Uterus (tissue), 4 donors: Measurements from ENCODE around the gene RAPGEF5. TPM values are rescaled to one million over a fixed set of nuclear protein-coding genes. Genes with fewer than 3 reads are reported as not detected.

ENCODE experiments used
- DNase-seq, 2 donors: peaks; one replicate each; pipeline ENCODE4 v3.0.0-alpha.2; 2019 to 2020
- H3K27ac ChIP-seq, 2 donors: fragments of 200-600 bp; sonication (generic); 1 replicate in 1 of 2; 2 replicates in 1 of 2; pipeline ENCODE4 v1.5.1; 2016 to 2018
- H3K27me3 ChIP-seq, 2 donors: fragments of 200-600 bp; sonication (generic); one replicate each; pipeline ENCODE4 v1.5.1; 2018 to 2019; ENCODE audit warnings: control low read depth in 1 of 2
- H3K36me3 ChIP-seq, 2 donors: fragments of 200-600 bp; sonication (generic); one replicate each; pipeline ENCODE4 v1.5.1; 2019; ENCODE audit warnings: control low read depth in 1 of 2
- H3K4me1 ChIP-seq, 2 donors: fragments of 200-600 bp; sonication (generic); one replicate each; pipeline ENCODE4 v1.5.1; 2018 to 2019; ENCODE audit warnings: control low read depth in 1 of 2
- H3K4me3 ChIP-seq, 2 donors: fragments of 200-600 bp; sonication (generic); 1 replicate in 1 of 2; 2 replicates in 1 of 2; pipeline ENCODE4 v1.5.1; 2018 to 2019; ENCODE audit warnings: mild to moderate bottlenecking in 1 of 2
- H3K9me3 ChIP-seq, 2 donors: fragments of 200-600 bp; sonication (generic); one replicate each; pipeline ENCODE4 v1.5.1; 2019; ENCODE audit warnings: control low read depth in 1 of 2
- POLR2A ChIP-seq, 2 donors: fragments of 450-650 bp; IDR thresholded peaks; one replicate each; pipeline ENCODE4 v1.6.1; 2016; ENCODE audit warnings: antibody characterized with exemption in 2 of 2, mild to moderate bottlenecking in 1 of 2, moderate library complexity in 1 of 2
- intact Hi-C: fragments of 100-400 bp; cut with DNase I; formaldehyde crosslinking; loops from one replicate; pipeline ENCODE4 v1.15.1; 2023; ENCODE audit warnings: low total_unique reads
- total RNA-seq, 4 donors: library from RNA; depleted of rRNA in 3 of 4; stranded (reverse); fragments of >200 nt in 3 of 4; gene quantifications; one replicate each; pipeline versions ENCODE4 v1.1.0 to v1.2.4, GENCODE V29; 2014 to 2023
- TF ChIP-seq, protein P1 (sequence below), 4 experiments: fragments of 200-600 bp in 2 of 4; fragments of 450-650 bp in 2 of 4; sonication (generic) in 2 of 4; IDR thresholded peaks; one replicate each; pipeline ENCODE4 v1.5.1; 2016 to 2019; ENCODE audit warnings: antibody characterized with exemption in 4 of 4, mild to moderate bottlenecking in 2 of 4, moderate library complexity in 1 of 4
- donor health status: DM: yes; HTN: yes; CAD: no.

Gene RAPGEF5
- total RNA-seq, 4 donors from 2014 or later, result 44.7 to 124 (median 55.1) TPM

DNA sequence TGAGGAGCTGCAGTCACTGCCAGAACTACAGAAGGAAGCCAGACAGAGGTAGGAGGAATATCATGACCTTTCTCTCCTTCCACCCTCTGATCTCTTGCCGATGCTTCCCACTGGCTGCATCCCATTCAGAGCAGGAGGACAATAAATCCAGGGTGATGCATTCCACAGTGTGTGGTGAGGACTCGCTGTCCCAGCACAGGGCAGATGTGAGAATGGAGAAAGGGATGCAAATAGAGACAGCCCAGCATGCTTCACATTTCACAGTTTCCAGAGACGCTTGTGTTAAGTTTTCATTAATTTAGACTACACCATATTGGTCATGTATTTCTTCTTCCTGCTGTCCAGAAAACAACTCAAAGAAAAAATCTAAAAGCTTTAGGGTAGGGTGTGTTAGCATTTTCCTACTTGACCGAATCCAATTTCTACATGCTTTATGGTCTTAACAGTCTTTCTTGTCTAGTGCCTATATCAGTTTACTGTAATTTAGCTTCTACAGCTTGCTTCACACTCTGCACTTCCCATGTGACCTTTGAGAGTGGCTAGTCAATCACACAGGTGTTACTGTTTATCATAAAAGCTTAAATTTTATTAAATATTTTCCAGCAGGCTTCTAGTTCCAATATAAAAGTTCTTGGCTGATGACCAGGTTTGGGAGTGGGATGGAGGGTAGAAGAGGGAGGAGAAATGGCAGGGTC lies 155.6 kb downstream of the RAPGEF5 start:
- no peak overlapping the region for H3K27ac ChIP-seq
- TF ChIP-seq, protein P1, sequence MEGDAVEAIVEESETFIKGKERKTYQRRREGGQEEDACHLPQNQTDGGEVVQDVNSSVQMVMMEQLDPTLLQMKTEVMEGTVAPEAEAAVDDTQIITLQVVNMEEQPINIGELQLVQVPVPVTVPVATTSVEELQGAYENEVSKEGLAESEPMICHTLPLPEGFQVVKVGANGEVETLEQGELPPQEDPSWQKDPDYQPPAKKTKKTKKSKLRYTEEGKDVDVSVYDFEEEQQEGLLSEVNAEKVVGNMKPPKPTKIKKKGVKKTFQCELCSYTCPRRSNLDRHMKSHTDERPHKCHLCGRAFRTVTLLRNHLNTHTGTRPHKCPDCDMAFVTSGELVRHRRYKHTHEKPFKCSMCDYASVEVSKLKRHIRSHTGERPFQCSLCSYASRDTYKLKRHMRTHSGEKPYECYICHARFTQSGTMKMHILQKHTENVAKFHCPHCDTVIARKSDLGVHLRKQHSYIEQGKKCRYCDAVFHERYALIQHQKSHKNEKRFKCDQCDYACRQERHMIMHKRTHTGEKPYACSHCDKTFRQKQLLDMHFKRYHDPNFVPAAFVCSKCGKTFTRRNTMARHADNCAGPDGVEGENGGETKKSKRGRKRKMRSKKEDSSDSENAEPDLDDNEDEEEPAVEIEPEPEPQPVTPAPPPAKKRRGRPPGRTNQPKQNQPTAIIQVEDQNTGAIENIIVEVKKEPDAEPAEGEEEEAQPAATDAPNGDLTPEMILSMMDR (IDR thresholded peaks at IDR 0.05), result no peak
- TF ChIP-seq POLR2A (IDR thresholded peaks at IDR 0.05), result no peak
- H3K4me3 ChIP-seq, result no peak overlapping the region
- H3K4me1 ChIP-seq, result peaks cover 0 to 10% of the 10 kb centered on the region in 2 donors
- H3K36me3 ChIP-seq, result no peaks in the 10 kb centered on the region
- intact Hi-C loops, result no loop called here
- no peak for DNase-seq
- no peaks in the 10 kb centered on the region for H3K9me3 ChIP-seq
- H3K27me3 ChIP-seq, result no peaks in the 10 kb centered on the region

DNA sequence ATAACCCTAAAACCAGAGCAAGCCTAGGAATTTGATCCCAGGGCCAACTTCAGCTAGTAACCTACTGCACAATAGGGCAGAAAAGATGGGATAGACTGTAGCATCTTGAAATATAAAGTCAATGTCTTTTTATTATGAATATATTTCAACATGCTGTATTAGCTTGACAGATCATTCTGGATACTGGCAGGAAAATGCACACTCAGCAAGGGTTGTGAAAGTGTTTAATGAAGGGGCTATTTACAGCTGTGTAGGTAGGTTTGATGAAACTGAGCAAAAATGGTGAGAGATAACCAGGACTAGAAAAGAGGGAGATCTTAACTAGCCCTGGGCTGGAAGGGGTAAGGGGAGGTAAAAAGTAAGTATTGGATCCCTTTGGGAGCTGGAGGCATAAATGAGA lies 156.2 kb downstream of the RAPGEF5 start:
- Histone ChIP-seq H3K27me3 (no peaks in the 10 kb centered on the region), H3K27ac (no peak overlapping the region), H3K36me3 (no peaks in the 10 kb centered on the region), H3K9me3 (no peaks in the 10 kb centered on the region), H3K4me1 (peaks cover 0 to 10% of the 10 kb centered on the region in 2 donors), H3K4me3 (no peak overlapping the region)
- DNase-seq, result no peak
- intact Hi-C loops, result no loop called here
- TF ChIP-seq, protein P1 (IDR thresholded peaks at IDR 0.05), result no peak
- TF ChIP-seq POLR2A (IDR thresholded peaks at IDR 0.05), result no peak

DNA sequence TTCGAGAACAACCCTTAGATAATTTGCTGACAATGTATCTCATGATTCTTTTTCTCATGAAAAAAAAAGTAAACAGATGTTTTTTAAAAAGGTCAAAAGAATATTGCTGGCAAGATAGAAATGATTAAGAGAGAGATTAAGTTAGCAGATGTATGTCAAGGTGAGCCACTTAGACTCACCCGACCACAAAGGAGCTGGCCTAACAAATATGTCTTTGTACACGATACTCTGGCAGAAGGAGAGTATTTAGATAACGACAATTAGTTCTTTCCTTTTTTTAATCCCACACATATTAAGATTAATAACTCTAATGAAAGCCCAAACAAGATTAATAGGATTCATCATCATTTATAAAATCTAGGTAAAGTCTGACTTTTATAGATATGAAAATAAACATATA lies 156.7 kb downstream of the RAPGEF5 start:
- H3K9me3 ChIP-seq, result no peaks in the 10 kb centered on the region
- no peaks in the 10 kb centered on the region for H3K27me3 ChIP-seq
- no peak for TF ChIP-seq POLR2A (IDR thresholded peaks at IDR 0.05)
- TF ChIP-seq, protein P1 (IDR thresholded peaks at IDR 0.05), result no peak
- intact Hi-C loops, result no loop called here
- H3K4me3 ChIP-seq, result no peak overlapping the region
- no peak overlapping the region for H3K27ac ChIP-seq
- H3K4me1 ChIP-seq, result peaks cover 0 to 10% of the 10 kb centered on the region in 2 donors
- H3K36me3 ChIP-seq, result no peaks in the 10 kb centered on the region
- no peak for DNase-seq

DNA sequence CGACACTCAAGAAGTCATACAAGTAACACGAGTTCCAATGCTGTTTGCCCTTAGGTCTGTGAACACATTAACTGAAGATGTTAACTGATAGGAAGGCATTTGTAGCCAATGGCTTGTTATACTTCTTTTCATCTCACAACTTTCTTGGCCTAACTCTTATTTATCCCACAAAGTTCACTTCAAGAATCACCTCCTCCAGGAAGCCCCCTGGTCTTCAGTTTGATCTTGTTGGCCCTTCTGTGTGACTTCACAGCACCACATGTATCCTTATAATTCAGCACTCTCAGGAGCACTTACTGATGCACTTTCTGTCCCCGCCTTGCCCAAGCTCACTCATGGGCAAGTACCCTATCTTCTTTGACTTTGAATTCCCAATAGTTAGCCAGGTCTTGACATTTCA lies 159.6 kb downstream of the RAPGEF5 start:
- no peak for DNase-seq
- H3K4me1 ChIP-seq, result no peaks in the 10 kb centered on the region
- intact Hi-C loops, result no loop called here
- H3K4me3 ChIP-seq, result no peak overlapping the region
- TF ChIP-seq POLR2A (IDR thresholded peaks at IDR 0.05), result no peak
- TF ChIP-seq, protein P1 (IDR thresholded peaks at IDR 0.05), result no peak
- H3K27ac ChIP-seq, result no peak overlapping the region
- no peaks in the 10 kb centered on the region for H3K9me3 ChIP-seq
- H3K27me3 ChIP-seq, result no peaks in the 10 kb centered on the region
- H3K36me3 ChIP-seq, result no peaks in the 10 kb centered on the region

DNA sequence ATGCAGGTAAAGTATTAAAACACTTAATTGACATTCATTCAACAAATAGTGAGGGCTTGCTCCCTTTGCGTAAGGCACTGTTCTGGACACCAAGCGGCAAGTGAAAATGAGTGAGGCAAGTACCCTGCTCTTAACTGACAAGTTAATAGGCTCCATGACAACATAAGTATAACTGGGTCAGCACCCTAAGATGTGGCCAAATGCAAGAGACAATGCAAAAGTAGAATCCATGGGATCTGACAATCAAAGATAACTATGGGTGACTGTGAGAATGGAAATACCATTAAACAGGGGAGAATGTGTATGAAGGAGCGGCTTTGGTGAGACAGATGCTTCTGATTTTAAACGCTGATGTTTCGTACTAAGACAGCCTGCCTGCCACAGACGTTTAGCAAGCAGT lies 160.5 kb downstream of the RAPGEF5 start:
- Histone ChIP-seq H3K36me3 (no peaks in the 10 kb centered on the region), H3K27me3 (no peaks in the 10 kb centered on the region), H3K27ac (no peak overlapping the region), H3K9me3 (no peaks in the 10 kb centered on the region), H3K4me1 (no peaks in the 10 kb centered on the region), H3K4me3 (no peak overlapping the region)
- TF ChIP-seq, protein P1 (IDR thresholded peaks at IDR 0.05), result no peak
- TF ChIP-seq POLR2A (IDR thresholded peaks at IDR 0.05), result no peak
- intact Hi-C loops, result no loop called here
- DNase-seq, result no peak
